Stimulated activated CD8-positive, alpha-beta memory T cell treated with anti-CD3 and anti-CD28 coated beads, Interleukin-4, amount 100 ng/mL, for 4 hours (primary cell): ENCODE results near the gene RAB28.

Source experiments
- DNase-seq, 2 donors: peaks; one replicate each; pipeline ENCODE4 v3.0.0-alpha.2; 2020; ENCODE audit warnings: low read depth in 2 of 2, low spot score in 1 of 2

The RAB28 gene

DNA sequence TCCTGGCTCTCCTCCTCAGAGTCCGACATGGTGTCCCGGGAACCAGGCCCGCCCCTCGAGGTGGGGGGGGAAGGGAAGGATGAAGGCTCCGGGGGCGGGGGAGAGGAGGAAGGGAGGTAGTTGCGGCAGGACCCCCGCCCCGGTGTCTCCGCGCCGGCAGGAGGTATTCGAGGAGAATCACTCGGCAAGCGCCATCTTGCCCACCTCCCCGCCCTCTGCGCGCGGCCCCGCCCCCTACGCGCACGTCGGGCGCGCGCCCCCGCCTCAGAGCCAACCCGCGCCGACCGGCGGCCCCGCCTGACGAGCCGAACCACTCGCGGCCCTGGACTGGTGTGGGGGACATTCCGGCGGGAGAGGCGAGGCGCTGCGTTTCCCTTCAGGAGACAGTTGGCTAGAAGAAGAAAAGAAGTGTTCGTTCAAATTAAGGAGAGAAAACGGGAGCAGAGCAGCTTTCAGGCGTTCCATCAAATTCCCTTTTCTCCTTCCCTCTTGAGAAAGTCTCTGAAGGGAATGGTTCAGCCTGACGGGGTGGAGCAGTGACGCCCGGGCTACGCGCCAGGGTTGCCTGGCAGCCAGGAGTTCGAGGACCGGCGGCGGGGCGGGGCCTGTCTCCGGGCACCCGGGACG, at the start of gene RAB28:
Gene RAB28 (minus strand): TSS at position 219 of the 627 bp plus-strand sequence.
- DNase-seq, result peak; percentile 78 to 86

DNA sequence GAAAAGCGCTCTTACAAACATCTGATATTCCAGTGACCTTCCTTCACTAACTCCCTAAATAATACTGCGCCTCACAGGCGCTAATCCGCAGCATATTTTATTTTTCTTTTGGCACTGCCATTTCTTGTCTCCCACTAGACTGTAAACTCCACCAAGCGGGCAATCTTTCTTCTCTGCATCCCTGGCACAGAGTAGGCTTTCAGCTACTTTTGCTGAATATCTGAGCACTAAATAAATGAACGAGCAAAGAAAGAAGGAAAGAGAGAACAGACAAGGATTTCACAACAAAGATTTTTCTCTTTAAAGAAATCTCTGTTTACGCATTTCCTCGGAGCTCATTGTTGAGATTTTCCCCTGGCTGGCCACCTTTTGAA, 47.5 kb upstream of the RAB28 start:
- DNase-seq, result no peak

- DNase-seq, result no peak
Measured at GRCh38 chr4:13530823-13531624, 46.9 kb upstream of the RAB28 start.

DNA sequence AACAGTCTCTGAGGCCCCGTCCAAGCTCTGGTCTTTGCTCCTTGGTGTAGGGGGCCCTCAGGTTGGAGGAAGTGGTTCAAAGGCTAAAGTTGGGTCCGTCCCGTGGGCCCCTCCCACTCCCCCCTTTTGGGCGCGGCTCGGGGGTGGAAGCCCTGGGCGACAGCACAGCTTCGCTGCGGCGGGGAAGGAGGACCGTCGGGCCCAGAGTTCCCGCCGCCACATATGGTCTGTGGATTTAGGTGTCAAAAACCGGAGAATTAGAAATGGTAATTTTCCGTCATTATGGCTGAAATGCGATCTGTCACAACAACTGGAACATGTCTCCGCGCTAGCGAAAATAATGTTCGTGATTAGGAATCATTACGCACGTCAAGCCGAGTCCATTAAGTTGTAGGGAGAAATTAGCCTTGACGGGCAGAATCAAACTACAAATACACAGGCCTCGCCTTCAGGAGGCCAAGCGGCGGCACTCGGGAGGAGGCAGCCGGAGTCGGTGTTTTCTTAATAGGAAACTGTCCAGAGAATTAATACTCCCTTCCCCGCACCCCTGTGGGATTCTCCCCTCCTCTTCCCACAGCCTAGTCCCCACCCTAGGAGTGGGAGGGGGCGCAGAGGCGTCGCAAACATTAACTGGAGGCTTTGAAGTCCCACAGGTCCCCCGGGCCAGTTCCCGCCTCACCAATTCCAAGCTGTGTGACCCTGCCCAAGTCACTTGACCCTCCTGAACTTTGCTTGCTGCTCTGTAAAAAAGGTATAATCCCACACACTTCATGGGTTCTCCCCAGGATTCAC, 45.2 kb upstream of the RAB28 start:
- DNase-seq, result no peak

DNA sequence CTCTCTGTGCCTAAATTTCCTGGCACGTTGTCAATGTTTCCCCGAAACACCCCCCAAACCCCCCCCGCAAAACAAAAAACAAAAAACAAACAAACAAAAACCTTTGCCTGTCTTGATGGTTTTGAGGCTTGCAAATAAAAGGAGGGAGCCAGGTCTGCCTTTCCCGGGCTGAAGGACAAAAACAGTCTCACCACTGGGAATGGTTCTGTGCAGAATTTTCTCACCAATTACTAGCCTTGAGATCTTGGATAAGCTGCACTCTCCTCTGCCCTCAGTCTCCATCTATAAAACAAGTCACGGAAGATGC, 44.6 kb upstream of the RAB28 start:
- DNase-seq, result no peak

DNA sequence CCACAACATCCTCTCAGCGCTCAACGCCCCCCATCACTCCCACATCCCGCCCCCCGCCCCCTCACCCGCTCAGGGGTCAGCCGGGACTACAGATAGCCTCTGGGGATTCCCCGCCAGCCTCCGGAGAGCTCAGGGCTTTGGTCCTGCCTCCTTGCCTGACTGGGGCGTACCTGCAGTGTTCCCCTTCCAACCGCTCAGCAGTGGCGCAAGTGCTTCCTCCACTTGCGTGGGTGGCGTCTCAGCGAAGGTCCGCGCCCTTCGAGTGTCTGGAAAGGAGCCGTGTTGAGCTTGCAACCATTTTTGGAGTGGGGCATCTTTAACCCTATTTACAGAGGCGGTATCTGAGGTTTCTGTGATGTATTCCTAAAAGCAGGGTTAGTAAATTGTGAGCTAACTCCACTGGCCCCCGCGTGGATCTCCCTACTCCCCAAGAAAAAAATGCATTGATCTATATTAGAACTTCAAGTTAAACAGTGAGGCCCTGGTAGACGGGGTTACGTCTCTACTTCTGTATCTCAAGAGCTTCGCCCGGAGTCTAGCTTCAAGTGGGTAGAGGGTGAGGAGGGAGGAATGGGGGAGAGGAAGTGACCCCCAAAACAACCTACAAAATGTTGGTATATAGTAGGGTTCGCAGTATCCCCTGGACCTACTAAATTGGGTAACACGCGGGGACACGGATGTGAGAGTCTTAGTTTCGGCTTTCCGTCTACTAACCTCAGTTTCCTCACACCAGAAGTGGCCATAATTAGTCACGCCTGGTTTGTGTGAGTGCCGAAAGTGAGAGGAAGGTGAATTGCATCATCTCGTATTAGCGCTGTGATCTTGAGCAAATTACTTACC, 44.1 kb upstream of the RAB28 start:
- no peak for DNase-seq

DNA sequence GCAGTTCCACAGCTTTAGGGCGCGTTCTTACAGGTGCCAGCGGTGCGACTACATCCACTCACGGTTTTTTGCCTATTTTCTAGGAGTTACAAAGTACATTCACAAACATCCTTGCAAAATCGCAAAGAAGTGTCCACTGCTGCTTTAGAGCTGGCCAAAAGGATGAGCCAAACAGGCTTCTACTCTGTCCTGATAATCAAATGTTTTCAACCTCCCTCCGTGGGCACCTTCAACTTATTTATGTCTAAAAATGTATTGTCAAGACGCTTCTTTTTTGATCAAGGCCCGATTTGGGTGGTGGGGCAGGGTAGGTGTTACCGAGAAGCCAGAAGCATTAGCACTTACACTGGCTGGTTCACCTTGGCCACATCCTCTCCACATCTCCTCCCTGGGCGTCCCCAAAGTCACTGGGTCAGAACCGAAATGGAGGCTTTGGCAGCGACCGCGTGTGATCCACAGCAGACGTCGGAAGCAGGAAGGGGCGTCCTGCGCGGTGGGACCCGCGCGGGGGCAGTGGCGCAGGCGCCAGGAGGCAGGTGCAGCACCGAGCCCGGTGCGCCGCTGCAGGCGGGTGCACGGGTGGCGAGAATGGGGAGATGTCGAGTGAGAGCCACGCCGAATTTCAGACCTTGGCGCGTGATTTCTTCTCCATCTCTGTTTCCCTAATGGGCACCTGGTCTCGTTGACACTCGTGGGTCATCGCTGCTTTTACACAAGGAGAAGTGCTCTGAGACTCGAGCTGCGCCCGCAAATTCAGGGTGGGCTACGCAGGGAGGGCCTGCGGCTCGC, 43.2 kb upstream of the RAB28 start:
- no peak for DNase-seq

GRCh38 chr4:13526658-13527057, 42.5 kb upstream of the RAB28 start:
- no peak for DNase-seq

DNA sequence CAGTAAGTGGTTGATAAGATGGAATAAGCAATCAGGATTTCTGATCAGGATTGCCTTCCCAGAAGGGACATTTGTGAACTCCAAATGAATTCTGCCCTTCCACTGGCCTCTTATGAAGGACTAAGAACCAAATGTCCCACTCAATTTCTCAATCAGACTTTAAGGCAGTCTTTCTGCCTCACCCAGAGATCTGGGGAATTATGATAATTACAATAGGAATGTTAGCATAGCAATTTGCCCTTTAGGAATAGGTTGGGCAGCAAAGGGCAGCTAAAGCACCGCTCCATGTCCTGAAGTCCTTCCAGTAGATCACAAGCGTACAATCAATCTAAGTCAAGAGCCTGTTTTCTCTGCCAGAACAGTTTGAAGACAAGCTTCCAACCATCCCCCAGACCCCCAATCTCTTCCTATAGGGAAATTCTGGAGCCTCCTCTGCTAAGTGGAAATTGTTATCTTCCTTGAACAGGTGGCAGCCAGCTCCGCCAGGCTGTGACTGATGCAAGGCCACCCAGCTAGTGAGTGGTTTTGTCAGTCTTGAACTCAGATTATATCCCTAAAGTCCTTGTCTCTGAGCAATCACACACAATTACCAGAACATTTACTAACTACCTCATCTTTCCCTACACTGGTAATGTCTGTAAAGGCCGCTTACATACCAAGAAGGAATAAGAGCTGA, 41.6 kb upstream of the RAB28 start:
- no peak for DNase-seq

DNA sequence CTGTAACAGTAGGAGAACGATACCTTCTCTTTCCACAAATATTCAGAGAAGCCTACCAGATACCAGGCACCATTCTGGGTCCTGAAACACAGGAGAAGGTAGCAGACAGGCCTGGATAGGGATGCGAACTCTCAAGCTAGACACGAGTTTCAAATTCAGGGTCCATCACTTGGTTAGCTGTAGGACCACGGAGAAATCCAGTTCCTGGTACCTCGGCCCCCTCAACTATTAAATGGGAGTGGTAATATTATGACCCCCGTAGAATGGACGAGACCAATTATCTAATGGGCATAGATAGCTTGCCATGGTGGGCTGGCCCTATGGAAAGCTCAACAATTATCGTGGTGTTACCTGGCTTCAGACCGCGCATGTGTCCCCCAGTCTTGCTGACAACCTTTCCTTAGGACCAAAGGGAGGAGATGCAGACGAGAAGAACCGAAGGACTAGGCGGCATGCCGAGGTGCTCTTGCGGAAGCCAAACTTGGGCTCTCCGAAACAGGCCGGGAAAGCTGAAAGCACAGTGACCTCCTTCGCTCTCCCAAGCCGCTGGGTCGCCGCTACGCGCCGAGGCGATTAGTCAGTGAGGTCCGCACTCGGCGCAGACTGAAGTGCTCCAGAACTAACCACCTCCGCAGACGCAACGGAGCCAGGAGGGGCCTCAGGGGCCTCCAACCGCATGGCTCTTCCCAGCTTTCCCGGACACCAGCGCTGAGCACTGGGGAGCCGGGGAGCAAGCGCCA, 40.5 kb upstream of the RAB28 start:
- DNase-seq, result no peak

DNA sequence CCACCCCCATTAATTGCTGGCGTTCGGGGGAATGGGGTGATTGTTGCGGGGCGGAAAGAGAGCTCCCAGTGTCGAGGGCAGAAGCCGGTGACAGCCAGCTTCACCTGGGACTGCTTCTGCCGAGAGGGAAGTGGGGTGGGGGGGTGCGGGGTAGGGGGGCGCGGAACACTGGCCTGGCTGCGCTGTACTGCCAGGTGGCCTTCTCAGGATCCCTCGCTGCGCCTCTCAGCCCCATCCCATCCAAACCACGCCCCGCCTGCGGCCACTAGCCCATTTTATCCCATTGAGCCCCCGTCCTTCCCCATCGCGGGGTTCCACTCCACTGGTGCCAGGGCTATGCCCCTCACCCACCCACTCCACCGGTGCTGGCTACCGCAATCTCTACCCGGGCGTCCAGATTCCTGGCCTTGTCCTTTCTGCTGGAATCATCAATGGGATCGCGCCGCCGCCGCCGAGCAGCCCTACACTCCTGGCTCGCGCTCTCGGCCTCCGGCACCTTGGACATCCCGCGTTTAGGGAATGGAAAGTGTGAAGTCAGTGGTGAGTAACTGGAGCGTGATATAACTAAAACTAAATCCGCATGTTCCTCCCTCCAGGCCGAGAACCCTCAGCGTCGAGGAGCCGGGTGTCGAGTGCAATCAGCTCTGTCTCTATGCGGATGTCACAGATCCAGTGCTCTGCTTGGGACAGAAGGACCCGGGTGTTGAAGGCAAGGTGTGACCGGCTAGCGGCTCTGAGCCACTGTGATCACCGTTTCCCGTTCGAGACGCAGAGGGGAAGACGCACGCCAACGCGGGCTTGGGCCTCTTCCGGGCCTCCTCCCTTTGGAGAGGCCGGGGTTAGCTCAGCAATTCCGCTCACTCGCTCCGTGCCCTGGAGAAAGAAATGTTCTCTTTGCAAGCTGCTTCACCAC, 39.7 kb upstream of the RAB28 start:
- no peak for DNase-seq

- no peak for DNase-seq
Measured at GRCh38 chr4:13523105-13523477, 39.0 kb upstream of the RAB28 start.

DNA sequence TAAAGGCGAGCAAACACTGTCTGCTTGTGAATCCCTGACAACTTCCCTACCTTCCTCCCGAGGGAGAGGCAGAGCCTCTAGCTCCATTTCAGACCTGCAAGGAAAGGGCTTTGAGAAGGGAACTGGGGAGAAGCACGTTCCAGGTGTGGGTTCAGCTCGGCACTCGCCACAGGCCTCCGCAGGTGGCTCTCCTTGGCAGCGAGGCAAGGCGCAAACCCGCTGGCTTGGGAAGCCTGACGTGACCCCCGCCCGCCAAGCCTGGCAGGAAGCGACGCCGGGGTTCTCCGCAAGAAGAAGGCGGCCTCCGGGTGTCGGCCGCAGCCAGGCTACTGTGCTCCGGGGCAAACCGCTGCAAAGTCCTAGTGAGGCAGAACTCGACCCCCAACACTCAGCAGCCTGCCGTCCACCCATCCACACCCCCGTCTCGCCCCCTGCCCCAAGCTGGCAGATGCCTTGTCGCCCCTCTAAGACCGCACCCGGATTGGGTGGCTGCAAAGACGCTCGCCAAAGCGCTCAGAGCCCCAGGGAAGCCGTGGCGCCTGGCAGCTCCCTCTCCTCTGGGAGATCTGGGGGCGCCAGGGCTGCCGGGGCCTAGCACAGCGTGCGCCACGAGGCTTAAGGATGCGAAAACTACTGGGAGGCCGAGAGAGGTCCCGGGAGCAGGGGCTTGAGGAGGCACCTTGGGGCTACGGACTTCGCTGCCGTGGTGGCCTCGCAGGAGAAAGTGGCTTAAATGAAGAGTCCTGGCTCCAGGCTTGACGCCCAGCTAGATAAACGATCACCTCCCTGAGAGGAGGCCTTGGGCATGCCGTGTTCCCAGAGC, 38.4 kb upstream of the RAB28 start:
- DNase-seq, result no peak

GRCh38 chr4:13521047-13521446, 36.9 kb upstream of the RAB28 start:
- DNase-seq, result no peak

- DNase-seq, result no peak
Measured at GRCh38 chr4:13516315-13516860, 32.2 kb upstream of the RAB28 start.

GRCh38 chr4:13515268-13515667, 31.1 kb upstream of the RAB28 start:
- DNase-seq, result no peak

DNA sequence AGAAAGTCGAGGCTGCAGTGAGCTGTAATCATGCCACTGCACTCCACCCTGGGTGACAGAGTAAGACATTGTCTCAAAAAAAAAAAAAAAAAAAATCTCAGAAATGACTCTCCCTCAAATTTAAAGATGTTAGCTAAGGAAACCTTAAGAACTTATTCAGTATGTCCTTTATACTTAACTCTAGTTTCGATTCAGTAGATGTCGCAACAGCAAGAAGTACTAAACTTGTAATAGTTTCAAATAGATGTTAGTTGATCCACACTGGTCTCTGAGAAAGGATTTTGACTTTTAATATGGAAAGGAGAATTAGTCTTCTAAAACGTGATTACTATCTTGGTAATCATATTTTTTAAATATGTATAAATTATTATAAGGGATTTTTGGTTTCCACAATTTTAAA, 30.6 kb upstream of the RAB28 start:
- DNase-seq, result no peak
